ENCODE results near the gene ERBB2. TPM values are rescaled to one million over a fixed set of nuclear protein-coding genes. Genes with fewer than 3 reads are reported as not detected.

Gene ERBB2
- total and polyA plus RNA-seq, 2 of the 13 experiments (the other 11 are each of a cell fraction or from before 2014, with no cell fraction given) = 57.7 to 64.1 TPM

GRCh38 chr17:39706921-39707337 lies 7.1 kb downstream of the ERBB2 start (continued):
- no peak for TF ChIP-seq SNAPC4 (CRISPR knock-in tag; IDR thresholded peaks at IDR 0.05)
- TF ChIP-seq ZNF333 (CRISPR knock-in tag; IDR thresholded peaks at IDR 0.05; ENCODE audit: borderline replicate concordance) = no peak
- no peak for TF ChIP-seq ZNF138 (CRISPR knock-in tag; IDR thresholded peaks at IDR 0.05; ENCODE audit: low read depth)
- TF ChIP-seq KDM5A (IDR thresholded peaks at IDR 0.05; ENCODE audit: borderline replicate concordance, low read length) = no peak
- 0 out of 2 replicates have a peak, but pooled peaks have one; percentile 28 for TF ChIP-seq HNRNPL (IDR thresholded peaks at IDR 0.05; ENCODE audit: low read depth, low read length)

- no peak overlapping the region for H3K27ac ChIP-seq (ENCODE audit: extremely low read length, insufficient read depth, low read length)
- no peak overlapping the region for H2AFZ ChIP-seq (ENCODE audit: low read length)
- POLR2A ChIA-PET = no interaction called here
- CTCF ChIA-PET (ENCODE audit: low intra/inter-chr PET ratio, low total read pairs) = no interaction called here
- BruUV-seq (replicated peaks) = no TSS peak
- no peak overlapping the region for H3K9ac ChIP-seq (ENCODE audit: insufficient read depth, low read depth, low read length)
- H3K27me3 ChIP-seq (ENCODE audit: control insufficient read depth in 1 of 2, insufficient read depth in 2 of 2, low read length in 2 of 2) = no peaks in the 10 kb centered on the region
- H3K4me3 ChIP-seq (replicated peaks in 1 of 3; ENCODE audit: insufficient read depth in 1 of 3, low read depth in 2 of 3, low read length in 3 of 3) = no peak overlapping the region
- ATAC-seq (no peak), FAIRE-seq (no peak), DNase-seq (ENCODE audit: low spot score) (no peak)
- peaks cover 11% of the 10 kb centered on the region for H3K79me2 ChIP-seq (ENCODE audit: insufficient read depth, low read length)
- H3K9me3 ChIP-seq (ENCODE audit: low read length) = no peaks in the 10 kb centered on the region
- peaks cover 45 to 77% of the 10 kb centered on the region in 2 experiments for H3K36me3 ChIP-seq (replicated peaks in 1 of 2; ENCODE audit: control insufficient read depth in 1 of 2, insufficient read depth in 2 of 2, low read length in 2 of 2)
- peaks cover 8% of the 10 kb centered on the region; the same call in 1 of the 2 replicates for H4K20me1 ChIP-seq (ENCODE audit: insufficient read depth, low read length)
- in situ Hi-C loops (cut with HindIII; ENCODE audit: extremely low pct_ligation_motif_present, low pct_unique_long_range_greater_than_20kb) = no loop called here
- intact Hi-C loops (cut with micrococcal nuclease; ENCODE audit: unreplicated experiment) = no loop called here
- H3K4me2 ChIP-seq (ENCODE audit: low read depth, low read length) = no peak overlapping the region
- 97% methylated on average over 13 of the region's 14 CpGs for WGBS (ENCODE audit: low lambda C conversion rate)
- peaks cover 15% of the 10 kb centered on the region for H3K4me1 ChIP-seq (ENCODE audit: insufficient read depth, low read length)
- TF ChIP-seq MYC (CRISPR knock-in tag; IDR thresholded peaks at IDR 0.05; ENCODE audit: borderline replicate concordance) (no peak), ZFP36L2 (CRISPR knock-in tag; IDR thresholded peaks at IDR 0.05) (no peak), ONECUT2 (CRISPR knock-in tag; IDR thresholded peaks at IDR 0.05) (no peak), KDM5A (IDR thresholded peaks at IDR 0.05; ENCODE audit: borderline replicate concordance, low read length) (no peak), YEATS4 (CRISPR knock-in tag; IDR thresholded peaks at IDR 0.05; ENCODE audit: borderline replicate concordance) (no peak), ZFP36L1 (CRISPR knock-in tag; IDR thresholded peaks at IDR 0.05) (no peak), PITX1 (CRISPR knock-in tag; IDR thresholded peaks at IDR 0.05) (no peak), HMG20A (CRISPR knock-in tag; IDR thresholded peaks at IDR 0.05; ENCODE audit: borderline replicate concordance) (no peak), HNRNPUL1 (IDR thresholded peaks at IDR 0.05; ENCODE audit: low read depth, low read length) (no peak)
- TF ChIP-seq, protein P1, sequence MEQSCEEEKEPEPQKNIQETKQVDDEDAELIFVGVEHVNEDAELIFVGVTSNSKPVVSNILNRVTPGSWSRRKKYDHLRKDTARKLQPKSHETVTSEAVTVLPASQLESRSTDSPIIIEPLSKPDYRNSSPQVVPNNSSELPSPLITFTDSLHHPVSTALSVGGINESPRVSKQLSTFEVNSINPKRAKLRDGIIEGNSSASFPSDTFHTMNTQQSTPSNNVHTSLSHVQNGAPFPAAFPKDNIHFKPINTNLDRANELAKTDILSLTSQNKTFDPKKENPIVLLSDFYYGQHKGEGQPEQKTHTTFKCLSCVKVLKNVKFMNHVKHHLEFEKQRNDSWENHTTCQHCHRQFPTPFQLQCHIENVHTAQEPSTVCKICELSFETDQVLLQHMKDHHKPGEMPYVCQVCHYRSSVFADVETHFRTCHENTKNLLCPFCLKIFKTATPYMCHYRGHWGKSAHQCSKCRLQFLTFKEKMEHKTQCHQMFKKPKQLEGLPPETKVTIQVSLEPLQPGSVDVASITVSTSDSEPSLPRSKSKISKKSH (CRISPR knock-in tag; IDR thresholded peaks at IDR 0.05; ENCODE audit: borderline replicate concordance) = no peak
- TF ChIP-seq, protein P2, sequence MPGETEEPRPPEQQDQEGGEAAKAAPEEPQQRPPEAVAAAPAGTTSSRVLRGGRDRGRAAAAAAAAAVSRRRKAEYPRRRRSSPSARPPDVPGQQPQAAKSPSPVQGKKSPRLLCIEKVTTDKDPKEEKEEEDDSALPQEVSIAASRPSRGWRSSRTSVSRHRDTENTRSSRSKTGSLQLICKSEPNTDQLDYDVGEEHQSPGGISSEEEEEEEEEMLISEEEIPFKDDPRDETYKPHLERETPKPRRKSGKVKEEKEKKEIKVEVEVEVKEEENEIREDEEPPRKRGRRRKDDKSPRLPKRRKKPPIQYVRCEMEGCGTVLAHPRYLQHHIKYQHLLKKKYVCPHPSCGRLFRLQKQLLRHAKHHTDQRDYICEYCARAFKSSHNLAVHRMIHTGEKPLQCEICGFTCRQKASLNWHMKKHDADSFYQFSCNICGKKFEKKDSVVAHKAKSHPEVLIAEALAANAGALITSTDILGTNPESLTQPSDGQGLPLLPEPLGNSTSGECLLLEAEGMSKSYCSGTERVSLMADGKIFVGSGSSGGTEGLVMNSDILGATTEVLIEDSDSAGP (CRISPR knock-in tag; IDR thresholded peaks at IDR 0.05; ENCODE audit: borderline replicate concordance) = no peak
These were observed 9.6 kb downstream of the ERBB2 start for GRCh38 chr17:39709319-39709997.
